CD4-positive, alpha-beta T cell treated with Interferon alpha-2 for 1 hour (primary cell): ENCODE measurements around the gene GRIPAP1.
A peak's percentile ranks its signal among the peaks of the same experiment; 100 is the strongest.

Source experiments
- DNase-seq, 2 donors: peaks; one replicate each; pipeline ENCODE4 v3.0.0-alpha.2; 2020 to 2022

The GRIPAP1 gene

DNA sequence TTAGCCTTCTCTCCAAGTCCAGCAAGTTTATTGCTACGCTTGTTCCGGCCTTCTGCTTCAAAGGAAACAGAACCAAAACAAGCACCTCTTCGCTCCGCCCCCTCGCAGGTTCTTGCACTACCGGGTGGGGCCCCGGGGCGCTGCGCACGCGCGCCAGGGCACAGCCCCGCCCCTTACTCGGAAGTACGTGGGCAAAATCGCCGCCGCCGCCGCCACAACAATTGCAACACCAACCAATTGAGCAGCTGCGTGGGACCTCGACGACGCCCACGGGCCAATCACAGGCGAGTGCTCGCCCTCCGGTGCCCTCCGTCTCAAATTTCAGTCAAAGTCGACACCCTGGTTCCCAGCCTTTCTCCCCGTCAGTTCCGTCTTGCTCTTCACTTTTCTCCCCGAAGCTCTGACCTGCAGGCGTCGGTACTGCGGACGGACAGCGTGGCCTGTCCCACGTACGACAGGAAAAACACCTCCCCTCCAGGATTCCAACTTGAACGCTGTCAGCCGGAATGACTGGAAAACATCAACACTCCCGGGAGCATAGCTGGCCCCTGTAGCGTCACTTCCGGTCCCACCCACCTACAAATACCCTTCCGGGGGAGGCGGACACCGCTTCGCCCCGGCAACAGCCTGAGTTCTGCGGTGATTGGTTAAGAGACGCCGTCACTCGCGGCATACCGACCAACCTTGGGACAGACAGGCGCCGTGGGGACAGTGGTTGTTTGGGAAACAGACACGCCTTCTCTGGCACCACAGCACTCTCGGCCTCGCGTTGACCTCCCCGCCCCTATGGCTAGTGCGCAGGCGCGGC is 44.0 kb downstream of the GRIPAP1 start:
- DNase-seq, result peak; percentile 97

DNA sequence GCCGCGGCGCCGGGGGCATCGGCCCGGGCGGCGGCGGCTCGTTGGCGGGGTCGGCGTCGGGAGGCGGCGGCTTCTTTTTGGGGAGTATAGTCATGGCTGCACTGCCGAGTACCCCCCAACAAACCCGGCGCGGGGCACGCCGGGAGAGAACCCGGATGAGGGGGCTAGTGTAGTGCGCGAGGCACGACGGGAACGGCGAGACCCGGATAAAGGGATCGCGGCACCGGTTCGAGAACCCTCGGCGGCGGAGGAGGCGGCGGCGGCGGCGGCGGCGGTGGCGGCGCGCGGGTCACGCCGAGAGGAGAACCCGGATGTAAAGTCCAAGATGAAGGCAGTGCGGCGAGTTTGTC is 44.6 kb downstream of the GRIPAP1 start, which contains the start of gene OTUD5:
Gene OTUD5 (minus strand): TSS at position 131 of the 350 bp plus-strand sequence. CDS start 37 bp downstream, at position 94.
- DNase-seq, result peak; percentile 82 to 85

DNA sequence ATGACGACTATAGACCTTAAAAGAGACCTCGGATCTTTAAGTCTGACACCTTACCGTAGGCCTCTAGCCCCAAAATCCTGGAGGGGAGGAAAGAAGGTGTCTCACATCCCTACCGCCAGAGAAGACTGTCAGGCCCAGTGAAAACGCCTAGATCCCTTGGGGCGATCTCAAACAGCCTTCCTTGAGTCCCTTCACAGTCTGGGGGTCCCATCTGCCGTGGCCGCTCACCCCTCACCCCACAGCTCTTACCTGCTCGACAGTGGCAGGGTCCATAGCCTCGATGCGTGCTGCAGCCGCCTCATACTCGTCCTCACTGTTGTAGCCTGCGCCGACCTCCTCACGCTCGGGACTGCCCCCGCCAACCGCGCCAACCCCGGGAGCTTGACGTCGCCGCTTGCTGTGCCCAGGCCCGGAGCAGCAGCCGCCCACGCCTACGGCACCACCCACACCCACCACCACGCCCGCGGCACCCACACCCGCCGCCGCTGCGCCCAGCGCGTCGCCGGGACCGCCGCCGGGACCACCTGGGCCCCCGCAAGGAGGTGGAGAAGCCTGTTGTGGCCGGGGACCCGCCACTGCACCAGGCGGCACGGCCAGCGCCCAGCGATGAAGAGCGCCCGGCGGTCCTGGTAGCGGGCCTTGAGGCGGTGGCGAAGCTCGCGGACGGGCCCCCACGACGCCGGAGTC is 45.2 kb downstream of the GRIPAP1 start:
- DNase-seq, result peak; percentile 63 to 65

DNA sequence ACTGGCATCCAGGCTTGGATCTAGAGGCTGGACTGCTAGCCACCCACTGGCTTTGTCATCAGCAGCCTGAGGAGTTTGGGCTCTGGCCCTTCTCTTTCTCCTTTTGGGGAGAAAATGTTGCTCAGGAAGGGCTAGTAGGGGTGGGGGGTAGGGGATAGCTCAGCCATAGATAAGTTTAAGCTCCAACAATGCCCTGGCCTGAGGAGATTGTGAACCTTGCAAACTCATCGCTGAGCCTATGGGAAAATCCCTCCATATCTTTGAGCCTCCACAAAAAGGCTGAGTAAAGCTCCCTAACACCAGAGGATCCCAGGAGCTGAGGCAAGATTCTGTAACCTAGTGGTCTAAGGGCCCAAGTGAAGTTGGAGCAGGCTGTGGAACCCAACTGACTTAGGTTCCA is 53.5 kb downstream of the GRIPAP1 start:
- no peak for DNase-seq

DNA sequence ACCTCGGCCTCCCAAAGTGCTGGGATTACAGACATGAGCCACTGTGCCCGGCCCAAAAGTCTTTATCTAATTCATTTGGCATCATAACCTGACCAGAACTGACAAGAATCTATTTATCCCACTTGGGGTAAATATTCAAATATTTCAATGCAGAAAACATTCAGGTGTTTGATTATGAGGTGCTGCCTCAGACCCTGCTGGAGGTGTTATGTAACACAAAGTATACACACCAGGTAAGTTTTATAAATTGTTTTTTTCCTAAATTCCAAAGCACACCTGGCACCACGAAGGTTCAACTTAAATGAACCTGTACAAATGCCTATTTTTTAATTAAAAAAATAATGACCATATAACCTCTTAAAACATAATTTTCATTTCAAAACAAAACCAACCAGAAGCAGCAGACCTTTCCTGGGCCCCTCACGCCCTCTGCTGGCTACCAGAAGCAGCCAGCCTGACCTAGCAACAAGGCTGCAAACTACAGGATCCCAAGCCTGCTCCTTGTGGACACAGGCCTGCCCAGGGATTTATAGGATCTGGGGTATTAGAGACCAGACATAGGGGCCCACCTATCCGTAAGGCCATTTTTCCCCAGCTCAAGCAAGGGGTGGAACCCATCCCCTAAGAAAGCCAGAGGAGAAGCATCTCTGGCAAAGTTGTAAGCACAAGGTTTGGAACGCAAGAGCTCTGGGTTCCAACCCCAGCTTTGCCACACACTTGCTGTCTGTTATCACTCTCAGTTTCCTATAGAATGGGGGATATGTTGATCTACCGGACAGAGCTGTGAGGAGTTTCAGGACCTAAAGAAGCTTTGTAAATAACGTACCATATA is 56.3 kb downstream of the GRIPAP1 start:
- peak; percentile 60 to 69 for DNase-seq

DNA sequence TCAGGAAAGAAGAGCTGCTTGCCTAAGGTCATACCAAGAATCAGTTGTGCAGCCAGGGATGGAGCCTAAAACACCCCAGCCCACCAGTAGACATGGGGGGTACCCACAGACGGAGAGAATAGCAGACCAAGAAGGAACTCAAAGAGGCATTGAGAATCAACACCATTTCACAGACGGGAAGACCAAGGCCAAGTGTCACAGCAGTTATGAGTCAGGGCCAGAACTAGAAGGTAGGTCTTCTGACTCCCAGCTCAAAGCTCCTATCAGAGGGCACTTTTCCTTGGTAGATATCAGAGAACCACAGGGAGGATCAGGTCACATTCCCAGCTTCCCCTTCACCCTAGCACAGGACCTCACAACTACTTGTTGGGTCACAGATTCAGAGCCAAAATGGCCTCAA is 59.2 kb downstream of the GRIPAP1 start:
- DNase-seq, result no peak

DNA sequence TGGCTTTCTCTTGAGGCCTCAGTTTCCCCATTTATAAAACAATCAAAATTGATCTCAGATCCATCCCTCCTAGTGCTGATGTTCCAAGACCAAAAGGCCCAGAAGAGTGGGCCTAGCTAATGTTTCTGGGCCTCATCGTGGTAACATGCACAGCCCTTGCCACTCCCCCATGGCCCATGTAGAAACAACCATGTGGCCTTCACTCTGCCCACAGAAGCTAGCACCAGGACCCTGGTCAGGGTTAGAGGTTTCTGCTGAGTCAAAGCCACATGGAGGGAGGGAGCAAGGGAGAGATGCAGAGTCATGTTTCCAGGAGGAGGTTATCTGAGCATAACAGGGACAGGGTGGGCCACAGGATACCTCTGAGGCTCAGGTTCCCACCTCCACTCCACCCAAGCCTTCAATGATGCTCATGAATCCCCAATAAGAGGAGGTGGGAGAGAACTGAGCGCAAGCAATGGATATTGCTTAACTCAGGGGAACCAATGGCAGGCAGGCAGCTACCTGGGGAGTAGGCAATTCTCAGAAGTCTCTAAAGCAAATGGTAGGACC is 61.6 kb downstream of the GRIPAP1 start:
- peak in 1 of 2 donors; percentile 30 for DNase-seq

DNA sequence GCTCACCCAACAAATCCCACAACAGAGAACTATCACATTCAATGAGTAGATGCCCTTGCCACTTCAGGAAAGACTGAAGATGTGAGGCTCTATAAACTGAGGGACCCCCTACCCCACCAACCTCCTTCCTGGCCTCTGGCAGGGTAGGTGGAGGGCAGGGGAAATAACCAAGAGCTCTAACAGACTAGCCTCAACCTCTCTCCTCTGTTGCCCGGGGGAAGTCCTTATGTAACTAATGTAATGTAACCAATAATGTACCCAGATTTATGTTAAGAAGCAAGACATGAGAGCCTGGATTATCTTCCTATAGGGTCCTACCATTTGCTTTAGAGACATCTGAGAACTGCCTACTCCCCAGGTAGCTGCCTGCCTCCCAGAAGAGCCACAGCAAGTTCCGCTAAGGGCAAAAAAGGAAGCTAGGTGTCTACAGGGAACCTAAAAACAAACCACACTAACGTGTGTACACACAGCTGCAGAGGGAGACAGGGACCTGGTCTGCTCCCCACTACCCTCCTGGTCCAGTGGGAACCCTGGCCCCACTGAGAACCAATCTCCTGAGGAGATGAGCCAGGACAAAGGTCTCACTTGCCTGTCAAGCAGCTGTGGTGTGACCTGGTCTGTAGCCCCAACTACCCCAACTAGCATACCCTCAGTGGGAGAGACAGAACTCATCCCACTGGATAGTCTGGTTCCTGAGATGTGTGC is 62.4 kb downstream of the GRIPAP1 start:
- peak; percentile 68 to 71 for DNase-seq

DNA sequence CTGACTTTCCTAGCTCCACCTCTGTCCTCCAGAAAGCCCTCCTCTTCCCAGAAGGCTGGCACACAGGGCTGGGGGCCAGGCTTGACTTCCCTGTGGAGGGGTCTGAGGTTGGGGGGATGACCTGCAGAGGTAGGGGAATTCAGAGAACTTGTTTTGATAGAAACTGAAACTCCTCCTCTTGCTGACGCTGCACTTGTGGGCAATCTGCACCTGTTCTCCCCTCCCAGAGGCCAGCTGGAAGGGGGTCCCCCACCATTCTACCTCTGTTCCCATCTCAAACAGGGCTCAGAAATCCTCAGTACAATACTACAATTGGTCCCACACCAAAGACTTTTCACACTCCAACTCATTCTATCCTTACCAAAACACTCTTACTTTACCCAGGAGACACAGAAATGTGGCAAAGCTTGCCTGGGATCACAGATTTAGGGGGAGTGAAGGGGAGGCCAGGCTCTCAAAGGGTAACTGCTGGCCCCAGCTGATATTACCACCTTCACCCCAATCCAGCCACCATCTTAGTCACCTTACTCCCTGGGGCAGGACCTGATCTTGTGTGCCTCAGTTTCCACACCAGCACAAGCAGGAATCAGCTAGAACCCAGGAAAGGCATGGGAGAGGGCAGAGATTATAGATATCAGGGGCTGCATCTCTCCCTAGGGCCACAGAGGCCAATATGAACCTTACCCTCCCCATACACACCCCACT is 63.2 kb downstream of the GRIPAP1 start:
- DNase-seq, result peak; percentile 93 to 94

DNA sequence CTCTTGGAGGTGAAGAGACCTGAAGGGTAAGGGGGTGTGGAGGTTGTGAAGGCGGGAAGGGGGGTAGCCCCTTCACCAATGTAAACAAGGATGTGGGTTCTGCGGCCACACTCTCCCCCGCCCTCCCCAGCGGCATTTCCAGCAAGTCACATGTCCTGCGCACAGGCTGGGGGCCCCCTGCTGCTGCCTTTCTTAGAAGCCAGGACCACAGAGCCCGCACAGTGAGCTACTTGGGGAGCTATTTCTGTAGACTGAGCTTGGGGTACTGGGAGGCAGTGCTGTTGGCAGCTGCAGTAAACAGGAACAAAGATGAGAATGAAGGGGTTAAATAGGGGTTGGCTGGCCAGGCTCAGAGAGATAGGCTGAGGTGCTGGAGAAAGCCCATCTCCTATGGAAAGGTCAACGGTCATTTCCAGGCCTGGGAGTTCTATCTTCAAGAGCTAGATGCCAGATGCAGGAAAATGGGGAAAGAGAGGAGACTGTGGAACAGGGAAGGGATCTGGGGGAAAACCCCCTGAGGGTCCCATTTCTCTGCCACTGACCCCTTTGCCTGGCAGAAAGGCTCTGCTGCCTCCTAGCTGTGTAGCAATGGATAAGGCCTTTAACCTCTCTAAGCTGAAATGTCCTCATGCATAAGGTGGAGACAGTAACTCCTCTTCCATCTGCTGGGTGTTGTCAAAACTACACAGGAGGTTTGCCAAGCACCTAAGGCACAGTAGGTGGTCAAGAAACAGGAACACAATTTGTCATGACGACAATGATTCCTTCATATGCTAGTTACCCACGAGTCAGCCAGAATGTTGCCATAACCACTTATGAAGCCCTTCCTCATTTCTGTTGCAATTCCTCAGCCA is 64.8 kb downstream of the GRIPAP1 start:
- peak; percentile 95 to 96 for DNase-seq

DNA sequence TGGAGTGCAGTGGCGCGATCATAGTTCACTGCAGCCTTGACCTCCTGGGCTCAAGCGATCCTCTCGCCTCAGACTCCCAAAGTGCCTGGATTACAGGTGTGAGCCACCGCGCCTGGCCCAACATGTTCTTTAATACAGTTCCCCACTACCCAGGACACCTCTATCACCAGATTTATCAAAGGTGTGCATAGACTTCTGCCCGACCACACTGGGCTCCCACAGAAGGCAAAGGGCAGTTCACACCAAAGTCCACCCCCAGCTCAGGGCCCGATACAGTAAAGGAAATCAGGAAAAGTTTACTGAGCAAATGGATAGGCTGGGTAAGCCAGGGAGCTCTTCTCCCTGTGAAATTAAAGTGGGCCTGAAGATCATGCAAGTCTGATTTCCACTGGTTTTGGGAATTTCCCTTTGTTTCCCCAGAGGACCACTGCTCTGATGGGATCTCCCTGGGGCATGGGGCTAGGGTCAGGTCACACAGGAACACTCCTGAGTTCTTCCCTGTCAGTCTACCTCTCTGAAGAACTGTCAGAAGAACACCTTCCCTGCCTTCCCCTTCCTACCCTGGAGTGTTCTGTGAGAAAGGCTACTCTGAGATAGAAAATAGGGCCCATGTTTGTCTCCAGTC is 65.5 kb downstream of the GRIPAP1 start:
- DNase-seq, result no peak

DNA sequence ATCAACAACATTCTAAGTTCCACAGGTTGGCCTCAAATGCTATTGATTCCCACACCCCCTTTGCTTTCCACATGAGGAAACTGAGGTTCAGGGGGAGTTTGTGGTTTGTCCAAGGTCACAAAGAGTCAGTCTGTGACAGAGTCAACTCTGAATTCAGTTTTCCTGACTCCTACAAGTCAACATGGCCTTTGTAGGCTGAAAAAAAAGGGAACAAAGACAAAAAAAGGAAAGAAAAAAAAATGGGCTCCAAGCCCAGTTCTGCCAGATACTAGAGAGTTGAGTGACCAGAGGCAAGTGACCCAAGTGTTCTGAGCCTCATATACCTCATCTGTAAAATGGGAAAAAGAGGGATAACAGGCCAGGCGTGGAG is 66.8 kb downstream of the GRIPAP1 start:
- no peak for DNase-seq

DNA sequence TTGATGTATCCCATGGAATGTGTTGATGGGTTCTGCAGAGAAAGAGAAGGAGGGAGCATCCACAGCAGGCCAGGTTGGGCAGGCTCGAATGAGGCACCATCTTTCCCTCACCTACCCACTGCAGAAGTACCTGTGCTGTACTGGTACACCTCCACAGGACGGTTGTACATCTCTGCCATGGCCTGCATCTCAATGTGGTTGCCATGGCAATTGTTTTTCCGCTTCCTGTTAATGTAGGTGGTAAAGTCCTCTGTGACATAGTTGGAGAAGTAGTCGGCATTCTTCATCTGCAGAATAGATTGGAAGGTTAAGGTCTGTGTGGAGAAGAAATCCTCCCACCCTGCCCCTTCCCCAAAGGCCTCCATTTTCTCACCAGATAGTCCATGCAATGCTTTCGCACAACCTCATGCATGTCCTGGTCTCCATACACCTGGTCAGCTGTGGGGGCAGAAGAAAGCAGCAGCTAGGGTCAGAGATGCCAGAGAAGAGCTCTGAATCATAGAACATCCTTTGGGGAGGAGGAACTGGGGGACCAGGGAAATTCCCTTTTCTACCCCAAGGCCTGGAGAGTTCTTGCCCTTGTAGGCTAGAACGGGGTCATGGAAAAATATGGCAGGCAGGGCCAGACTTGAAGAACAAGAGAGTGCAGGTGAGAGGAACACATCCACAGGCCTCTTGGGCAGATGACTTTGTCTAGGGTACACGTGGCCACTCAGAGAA is 67.3 kb downstream of the GRIPAP1 start:
- peak; percentile 69 to 81 for DNase-seq

DNA sequence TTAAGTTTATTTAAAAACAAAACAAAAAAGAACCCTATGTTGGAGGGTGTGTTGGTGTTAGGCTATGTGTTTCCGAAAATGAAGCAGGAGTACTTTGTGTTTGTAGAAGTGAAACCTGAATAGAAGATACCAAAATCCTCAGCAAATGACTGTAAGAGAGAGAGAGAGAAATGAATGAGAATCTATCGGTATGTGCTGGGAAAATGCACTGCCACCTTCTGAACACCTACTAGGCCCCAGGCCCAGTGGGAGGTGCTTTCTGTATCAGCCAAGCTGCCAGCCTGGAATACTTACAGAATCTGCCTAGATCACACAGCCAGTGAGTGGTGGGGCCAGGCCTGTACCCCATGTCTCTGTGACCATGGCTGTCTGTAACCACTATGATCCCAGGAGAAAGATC is 68.3 kb downstream of the GRIPAP1 start:
- no peak for DNase-seq

DNA sequence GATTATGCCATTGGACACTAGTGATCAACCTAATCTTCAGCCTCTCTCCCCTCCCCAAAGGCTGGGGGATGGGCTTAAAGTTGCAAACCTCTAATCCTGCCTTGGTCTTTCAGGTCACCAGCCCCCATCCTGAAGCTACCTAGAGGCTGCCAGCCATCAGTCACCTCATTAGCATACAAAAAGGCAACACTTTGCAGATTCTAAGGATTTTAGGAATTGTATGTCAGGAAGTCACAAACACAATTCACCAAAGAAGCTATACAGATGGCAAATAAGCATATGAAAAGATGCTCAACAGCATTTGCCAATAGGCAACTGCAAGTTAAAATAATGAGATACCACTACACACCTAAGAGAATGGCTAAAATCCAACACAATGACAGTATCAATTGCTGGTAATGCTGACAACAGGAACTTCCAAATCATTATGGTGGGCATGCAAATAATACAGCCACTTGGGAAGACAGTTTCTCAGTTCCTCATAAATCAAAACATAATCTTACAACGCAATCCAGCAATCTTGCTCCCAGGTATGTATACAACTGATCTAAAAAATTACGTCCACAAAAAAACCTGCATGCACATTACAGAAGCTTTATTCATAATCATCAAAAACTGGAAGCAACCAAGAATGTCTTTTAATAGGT is 74.2 kb downstream of the GRIPAP1 start:
- DNase-seq, result no peak

DNA sequence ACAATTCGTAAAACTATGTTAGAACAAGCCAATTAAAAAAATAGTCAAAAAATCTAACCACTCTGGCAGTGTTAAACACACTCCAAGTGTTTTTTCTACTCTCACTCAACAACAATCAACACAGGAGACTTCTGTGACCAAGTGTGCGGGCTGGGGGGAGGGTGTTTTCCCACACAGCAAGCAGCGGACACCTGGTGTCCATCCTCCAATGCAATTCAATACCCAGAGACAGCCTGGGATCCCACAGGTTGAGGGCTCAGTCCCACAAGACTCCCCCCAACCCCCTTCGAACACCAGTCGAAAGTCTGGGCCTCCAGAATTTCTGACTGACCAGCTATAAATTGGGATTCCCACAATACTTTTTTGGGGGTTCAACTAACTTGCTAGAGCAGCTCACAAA is 74.9 kb downstream of the GRIPAP1 start:
- DNase-seq, result no peak

DNA sequence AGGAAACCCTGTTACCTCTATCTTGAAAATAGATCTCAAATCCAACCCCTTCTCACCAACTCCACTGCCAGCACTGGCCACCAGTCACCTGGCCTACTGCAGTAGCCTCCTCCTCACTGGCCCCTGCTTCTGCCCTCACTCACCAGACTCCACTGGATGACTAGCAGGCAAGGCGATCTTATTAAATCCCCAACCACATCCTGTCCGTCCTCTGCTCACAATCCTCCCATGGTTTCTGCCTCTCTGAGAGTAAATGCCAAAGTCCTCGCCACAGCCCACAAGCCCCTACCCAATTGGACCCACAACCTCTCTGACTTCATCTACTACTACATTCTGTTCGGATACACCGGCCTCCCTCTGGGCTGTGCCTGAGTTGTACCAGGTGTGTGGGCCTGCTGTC is 77.8 kb downstream of the GRIPAP1 start:
- DNase-seq, result no peak

DNA sequence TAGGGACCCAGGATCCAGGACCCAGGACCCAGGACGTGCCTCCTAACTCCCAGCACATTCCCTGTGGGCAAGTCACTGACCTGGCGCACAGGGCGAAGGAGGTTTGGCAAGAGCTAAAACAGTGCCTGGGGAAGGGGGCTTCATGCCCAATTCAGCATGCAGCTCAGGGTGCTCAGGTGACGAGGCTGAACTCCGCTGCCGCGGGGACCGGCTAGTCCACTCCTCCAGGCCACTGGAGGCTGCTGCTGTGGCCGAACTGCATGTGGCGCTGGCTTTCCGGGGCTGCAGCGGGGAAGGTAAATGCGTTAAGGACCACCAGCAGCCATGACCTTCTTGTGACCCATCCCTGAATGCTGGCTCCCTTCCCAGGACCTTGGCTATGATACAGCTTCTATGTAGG is 78.3 kb downstream of the GRIPAP1 start:
- DNase-seq, result no peak
